ENCODE measurements around the gene NAPA.

GRCh38 chr19:47450478-47450877, 64.4 kb downstream of the NAPA start:
- TF ChIP-seq EZH2 (IDR thresholded peaks at IDR 0.05) = no peak
- no peak for TF ChIP-seq POLR2AphosphoS5 (IDR thresholded peaks at IDR 0.05; ENCODE audit: borderline replicate concordance, low read depth, low read length)
- no peak for TF ChIP-seq FOXP2 (optimal IDR thresholded peaks at IDR 0.05; ENCODE audit: control extremely low read depth, extremely low read length, insufficient read depth)
